Spinal cord (tissue), 10 donors: Measurements from ENCODE around the gene FTCD. TPM values are rescaled to one million over a fixed set of nuclear protein-coding genes. Genes with fewer than 3 reads are reported as not detected.
"Not testable (repeated sequence)": the region's sequence is repeated elsewhere in the genome, so short reads cannot be mapped to it uniquely, and the experiment has no call there.

Source experiments
- DNase-seq, 6 donors: peaks; one replicate each; pipeline versions ENCODE4 v3.0.0 to v3.0.0-alpha.2; 2013 to 2015; ENCODE audit warnings: low spot score in 6 of 6, low read depth in 4 of 6
- H3K27ac ChIP-seq: one replicate; pipeline ENCODE4 v1.5.1; 2013; ENCODE audit warnings: low read depth, low read length, control low read depth
- H3K27me3 ChIP-seq: one replicate; pipeline ENCODE4 v1.6.1; 2013; ENCODE audit warnings: low read length; ENCODE audit not compliant: control insufficient read depth, insufficient read depth
- H3K36me3 ChIP-seq: one replicate; pipeline ENCODE4 v1.6.1; 2013; ENCODE audit warnings: low read length; ENCODE audit not compliant: control insufficient read depth, insufficient read depth
- H3K4me1 ChIP-seq: one replicate; pipeline ENCODE4 v1.6.1; 2013; ENCODE audit warnings: low read length; ENCODE audit not compliant: control insufficient read depth, insufficient read depth
- H3K4me3 ChIP-seq: one replicate; pipeline ENCODE4 v1.5.1; 2013; ENCODE audit warnings: low read depth, low read length, control low read depth
- H3K9me3 ChIP-seq: one replicate; pipeline ENCODE4 v1.6.1; 2013; ENCODE audit warnings: low read length; ENCODE audit not compliant: control insufficient read depth, insufficient read depth
- WGBS: methylation state at CpG from one replicate; pipeline ENCODE4 v1.1.5; 2013; ENCODE audit warnings: missing lambda C conversion rate; ENCODE audit not compliant: insufficient coverage; 5-methylcytosine and 5-hydroxymethylcytosine counted together
- polyA plus RNA-seq, 2 donors: library from polyadenylated mRNA; unstranded; fragments of 120-200 nt; gene quantifications; one replicate each; pipeline ENCODE4 v1.2.1, GENCODE V29; 2013; ENCODE audit not compliant: insufficient read length in 2 of 2
- total RNA-seq, 2 donors: library from RNA; depleted of rRNA in 1 of 2; stranded (reverse); fragments of 120-200 nt in 1 of 2; fragments of >200 nt in 1 of 2; gene quantifications; one replicate each; pipeline versions ENCODE4 v1.2.3 to v1.2.4, GENCODE V29; 2013 to 2014
- donor health status: healthy.

FTCD gene
- total and polyA plus RNA-seq, 4 donors, result 0.50 to 6.0 (median 3.4) TPM

GRCh38 chr21:46171585-46171984 lies 16.2 kb upstream of the FTCD start:
- Histone ChIP-seq H3K36me3 (peaks cover 9% of the 10 kb centered on the region), H3K27me3 (no peaks in the 10 kb centered on the region), H3K4me1 (no peaks in the 10 kb centered on the region), H3K9me3 (peaks cover 6% of the 10 kb centered on the region), H3K27ac (no peak overlapping the region), H3K4me3 (no peak overlapping the region)
- DNase-seq, result no peak
- 80% methylated on average over 1 of the region's 2 CpGs for WGBS

- not testable (repeated sequence) for DNase-seq, H3K4me3 ChIP-seq, H3K9me3 ChIP-seq, H3K27ac ChIP-seq, H3K27me3 ChIP-seq, H3K4me1 ChIP-seq, H3K36me3 ChIP-seq
- whole genome bisulfite sequencing, result no CpG with 5 or more reads among the region's 1 CpG
These were observed 15.2 kb upstream of the FTCD start for GRCh38 chr21:46170436-46171193.

GRCh38 chr21:46168659-46169386 lies 13.4 kb upstream of the FTCD start:
- Histone ChIP-seq H3K36me3 (peaks cover 9% of the 10 kb centered on the region), H3K9me3 (no peaks in the 10 kb centered on the region), H3K27me3 (no peaks in the 10 kb centered on the region), H3K4me1 (no peaks in the 10 kb centered on the region), H3K4me3 (no peak overlapping the region), H3K27ac (no peak overlapping the region)
- WGBS, result 94% methylated on average over 3 of the region's 8 CpGs
- DNase-seq, result peak in 1 of 6 donors; percentile 51

GRCh38 chr21:46168238-46168637 lies 12.9 kb upstream of the FTCD start:
- no peak overlapping the region for H3K27ac ChIP-seq
- H3K4me1 ChIP-seq, result no peaks in the 10 kb centered on the region
- DNase-seq, result no peak
- 89% methylated on average over 11 of the region's 14 CpGs for WGBS
- H3K36me3 ChIP-seq, result peaks cover 9% of the 10 kb centered on the region
- no peaks in the 10 kb centered on the region for H3K27me3 ChIP-seq
- H3K9me3 ChIP-seq, result no peaks in the 10 kb centered on the region
- H3K4me3 ChIP-seq, result no peak overlapping the region

GRCh38 chr21:46165098-46165497 lies 9.7 kb upstream of the FTCD start:
- H3K4me1 ChIP-seq, result no peaks in the 10 kb centered on the region
- no peak overlapping the region for H3K27ac ChIP-seq
- peaks cover 7% of the 10 kb centered on the region for H3K27me3 ChIP-seq
- peaks cover 27% of the 10 kb centered on the region for H3K36me3 ChIP-seq
- H3K4me3 ChIP-seq, result no peak overlapping the region
- H3K9me3 ChIP-seq, result no peaks in the 10 kb centered on the region
- DNase-seq, result no peak

GRCh38 chr21:46163380-46163779 lies 8.0 kb upstream of the FTCD start:
- H3K27me3 ChIP-seq, result peaks cover 7% of the 10 kb centered on the region
- H3K4me1 ChIP-seq, result no peaks in the 10 kb centered on the region
- no CpG with 5 or more reads among the region's 4 CpGs for WGBS
- no peaks in the 10 kb centered on the region for H3K9me3 ChIP-seq
- no peak overlapping the region for H3K27ac ChIP-seq
- no peak overlapping the region for H3K4me3 ChIP-seq
- no peak for DNase-seq
- H3K36me3 ChIP-seq, result peaks cover 37% of the 10 kb centered on the region

GRCh38 chr21:46161633-46162592 lies 6.5 kb upstream of the FTCD start:
- no peak overlapping the region for H3K27ac ChIP-seq
- H3K4me1 ChIP-seq, result no peaks in the 10 kb centered on the region
- peaks cover 41% of the 10 kb centered on the region for H3K36me3 ChIP-seq
- no peak overlapping the region for H3K4me3 ChIP-seq
- H3K9me3 ChIP-seq, result no peaks in the 10 kb centered on the region
- DNase-seq, result no peak
- WGBS, result 92% methylated on average over 45 of the region's 72 CpGs
- H3K27me3 ChIP-seq, result peaks cover 7% of the 10 kb centered on the region

- peaks cover 41% of the 10 kb centered on the region for H3K36me3 ChIP-seq
- DNase-seq, result no peak
- no peaks in the 10 kb centered on the region for H3K9me3 ChIP-seq
- no peaks in the 10 kb centered on the region for H3K4me1 ChIP-seq
- WGBS, result 96% methylated on average over 61 of the region's 72 CpGs
- no peak overlapping the region for H3K4me3 ChIP-seq
- peaks cover 7% of the 10 kb centered on the region for H3K27me3 ChIP-seq
- H3K27ac ChIP-seq, result no peak overlapping the region
These were observed 5.7 kb upstream of the FTCD start for GRCh38 chr21:46160907-46161632.

- 88% methylated on average over 16 of the region's 22 CpGs for WGBS
- no peak overlapping the region for H3K4me3 ChIP-seq
- peaks cover 7% of the 10 kb centered on the region for H3K27me3 ChIP-seq
- no peaks in the 10 kb centered on the region for H3K4me1 ChIP-seq
- no peak overlapping the region for H3K27ac ChIP-seq
- no peaks in the 10 kb centered on the region for H3K9me3 ChIP-seq
- no peak for DNase-seq
- peaks cover 44% of the 10 kb centered on the region for H3K36me3 ChIP-seq
These were observed 5.2 kb upstream of the FTCD start for GRCh38 chr21:46160657-46160906.
